Inferior parietal cortex (tissue), 1 donor: ENCODE results near the gene ETV3L.
"Not testable (repeated sequence)": the region's sequence is repeated elsewhere in the genome, so short reads cannot be mapped to it uniquely, and the experiment has no call there.

Experiments
- DNase-seq: peaks from one replicate; pipeline ENCODE4 v3.0.0-alpha.2; 2016; ENCODE audit errors: extremely low spot score

Gene ETV3L

GRCh38 chr1:157105298-157105987 lies 5.8 kb upstream of the ETV3L start:
- DNase-seq: no peak

GRCh38 chr1:157104598-157105293 lies 5.1 kb upstream of the ETV3L start:
- no peak for DNase-seq

- no peak for DNase-seq
Observed at GRCh38 chr1:157103268-157103667, 3.7 kb upstream of the ETV3L start.

- DNase-seq: no peak
Observed at GRCh38 chr1:157101149-157101548, 1.5 kb upstream of the ETV3L start.

- DNase-seq: not testable (repeated sequence)
Observed at GRCh38 chr1:157098987-157099632, 498 bp downstream of the ETV3L start.

- no peak for DNase-seq
Observed at GRCh38 chr1:157098519-157098918, 1.1 kb downstream of the ETV3L start.

GRCh38 chr1:157097692-157098091 lies 1.9 kb downstream of the ETV3L start:
- no peak for DNase-seq

- no peak for DNase-seq
Observed at GRCh38 chr1:157096881-157097280, 2.7 kb downstream of the ETV3L start.

GRCh38 chr1:157095551-157095950 lies 4.1 kb downstream of the ETV3L start:
- DNase-seq: no peak

GRCh38 chr1:157095091-157095490 lies 4.5 kb downstream of the ETV3L start:
- DNase-seq: no peak

- no peak for DNase-seq
Observed at GRCh38 chr1:157092831-157093230, 6.8 kb downstream of the ETV3L start.

GRCh38 chr1:157091668-157092273 lies 7.8 kb downstream of the ETV3L start:
- DNase-seq: no peak

- no peak for DNase-seq
Observed at GRCh38 chr1:157091186-157091585, 8.4 kb downstream of the ETV3L start.

GRCh38 chr1:157090771-157091170 lies 8.8 kb downstream of the ETV3L start:
- DNase-seq: no peak

GRCh38 chr1:157090196-157090647 lies 9.4 kb downstream of the ETV3L start:
- DNase-seq: peak; percentile 95

- no peak for DNase-seq
Observed at GRCh38 chr1:157089789-157090188, 9.8 kb downstream of the ETV3L start.

- DNase-seq: no peak
Observed at GRCh38 chr1:157088607-157089006, 11.0 kb downstream of the ETV3L start.

GRCh38 chr1:157087030-157087429 lies 12.6 kb downstream of the ETV3L start:
- DNase-seq: no peak

- DNase-seq: no peak
Observed at GRCh38 chr1:157086299-157086698, 13.3 kb downstream of the ETV3L start.

- DNase-seq: no peak
Observed at GRCh38 chr1:157085421-157085820, 14.2 kb downstream of the ETV3L start.

- no peak for DNase-seq
Observed at GRCh38 chr1:157084720-157085119, 14.9 kb downstream of the ETV3L start.

GRCh38 chr1:157081707-157082106 lies 17.9 kb downstream of the ETV3L start:
- DNase-seq: no peak
